ENCODE measurements around the gene SPATA12.

DNA sequence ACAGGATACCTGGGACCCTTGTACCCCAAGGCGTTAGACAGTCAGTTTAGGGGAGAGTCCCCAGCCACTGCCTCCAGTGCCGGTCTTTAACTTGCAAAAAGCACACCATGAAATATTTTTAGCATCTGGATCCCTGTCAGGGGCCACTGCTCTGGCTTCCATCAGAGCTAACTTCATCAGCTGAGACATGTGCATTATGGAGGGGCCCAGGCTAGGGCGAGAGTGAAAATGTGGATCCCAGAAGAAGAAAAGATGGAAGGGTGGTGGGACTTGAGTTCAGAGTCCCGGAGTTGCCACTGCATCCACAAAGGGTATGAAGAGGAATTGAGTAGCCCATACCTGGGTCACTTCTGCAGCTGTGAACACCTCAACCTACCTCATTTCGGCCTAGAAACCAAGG, 23.5 kb upstream of the SPATA12 start:
- TF ChIP-seq, protein P1, sequence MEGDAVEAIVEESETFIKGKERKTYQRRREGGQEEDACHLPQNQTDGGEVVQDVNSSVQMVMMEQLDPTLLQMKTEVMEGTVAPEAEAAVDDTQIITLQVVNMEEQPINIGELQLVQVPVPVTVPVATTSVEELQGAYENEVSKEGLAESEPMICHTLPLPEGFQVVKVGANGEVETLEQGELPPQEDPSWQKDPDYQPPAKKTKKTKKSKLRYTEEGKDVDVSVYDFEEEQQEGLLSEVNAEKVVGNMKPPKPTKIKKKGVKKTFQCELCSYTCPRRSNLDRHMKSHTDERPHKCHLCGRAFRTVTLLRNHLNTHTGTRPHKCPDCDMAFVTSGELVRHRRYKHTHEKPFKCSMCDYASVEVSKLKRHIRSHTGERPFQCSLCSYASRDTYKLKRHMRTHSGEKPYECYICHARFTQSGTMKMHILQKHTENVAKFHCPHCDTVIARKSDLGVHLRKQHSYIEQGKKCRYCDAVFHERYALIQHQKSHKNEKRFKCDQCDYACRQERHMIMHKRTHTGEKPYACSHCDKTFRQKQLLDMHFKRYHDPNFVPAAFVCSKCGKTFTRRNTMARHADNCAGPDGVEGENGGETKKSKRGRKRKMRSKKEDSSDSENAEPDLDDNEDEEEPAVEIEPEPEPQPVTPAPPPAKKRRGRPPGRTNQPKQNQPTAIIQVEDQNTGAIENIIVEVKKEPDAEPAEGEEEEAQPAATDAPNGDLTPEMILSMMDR (conservative IDR thresholded peaks at IDR 0.05 in 1 of 2, IDR thresholded peaks at IDR 0.05 in 1 of 2; ENCODE audit: extremely low read depth in 1 of 2, insufficient read depth in 1 of 2, low read depth in 1 of 2, low read length in 2 of 2) = no peak
- no peak for TF ChIP-seq EZH2 (IDR thresholded peaks at IDR 0.05; ENCODE audit: borderline replicate concordance, low read length)

All from mammary epithelial cell (primary cell).